CD4-positive, alpha-beta T cell (primary cell): ENCODE results near the gene PRKCB. TPM values are rescaled to one million over a fixed set of nuclear protein-coding genes. Genes with fewer than 3 reads are reported as not detected.

Experiments used
- ATAC-seq: fragments of 200-7000 bp; cut with Tn5 transposase; one replicate; pipeline ENCODE4 v1.10.0; 2022; ENCODE audit warnings: mild to moderate bottlenecking; ENCODE audit not compliant: poor library complexity
- CTCF ChIA-PET: fragments of 350-600 bp; sonication (Branson Sonifier 250); formaldehyde crosslinking; loops from one replicate; lab custom pipeline; 2021; ENCODE audit warnings: antibody characterized with exemption, inconsistent platforms; lab: Charles Lee
- POLR2A ChIA-PET: fragments of 350-600 bp; sonication (Branson Sonifier 250); formaldehyde crosslinking; loops from one replicate; lab custom pipeline; 2021; ENCODE audit warnings: antibody characterized with exemption, inconsistent platforms; lab: Charles Lee
- DNase-seq, 14 experiments: peaks; one replicate each; pipeline ENCODE4 v3.0.0-alpha.2; 2013 to 2020; ENCODE audit warnings: mixed read lengths in 2 of 14
- H3K27ac ChIP-seq, 2 donors: one replicate each; pipeline versions ENCODE4 v1.5.1 to v1.7.0; 2013; ENCODE audit warnings: low read length in 2 of 2, low read depth in 1 of 2, mild to moderate bottlenecking in 1 of 2
- H3K27me3 ChIP-seq, 2 experiments: 1 replicate in 1 of 2; 2 replicates in 1 of 2; pipeline versions ENCODE4 v1.6.1 to v1.7.0; 2013; ENCODE audit warnings: low read length in 2 of 2, control low read depth in 1 of 2, mild to moderate bottlenecking in 1 of 2, moderate library complexity in 1 of 2; ENCODE audit not compliant: insufficient read depth in 2 of 2, control insufficient read depth in 1 of 2
- H3K36me3 ChIP-seq: one replicate; pipeline ENCODE4 v1.6.1; 2013; ENCODE audit warnings: low read length, control low read depth; ENCODE audit not compliant: insufficient read depth
- H3K4me1 ChIP-seq: one replicate; pipeline ENCODE4 v1.6.1; 2013; ENCODE audit warnings: low read length, control low read depth; ENCODE audit not compliant: insufficient read depth
- H3K4me3 ChIP-seq: one replicate; pipeline ENCODE4 v1.5.1; 2013; ENCODE audit warnings: mild to moderate bottlenecking, low read length, moderate library complexity
- H3K9me3 ChIP-seq, 2 experiments: 1 replicate in 1 of 2; 2 replicates in 1 of 2; pipeline versions ENCODE4 v1.6.1 to v1.7.0; 2013; ENCODE audit warnings: low read length in 2 of 2, mild to moderate bottlenecking in 2 of 2, control low read depth in 1 of 2, moderate library complexity in 1 of 2; ENCODE audit not compliant: control insufficient read depth in 1 of 2, insufficient read depth in 1 of 2
- H3K27ac Mint-ChIP-seq: one replicate; pipeline ENCODE4 v1.8.0; 2020; ENCODE audit warnings: mixed read lengths
- H3K27me3 Mint-ChIP-seq: one replicate; pipeline ENCODE4 v1.8.0; 2021; ENCODE audit warnings: mixed read lengths
- H3K36me3 Mint-ChIP-seq: one replicate; pipeline ENCODE4 v1.8.0; 2021; ENCODE audit warnings: low read depth, mixed read lengths
- H3K4me1 Mint-ChIP-seq: one replicate; pipeline ENCODE4 v1.8.0; 2021; ENCODE audit warnings: low read depth, mixed read lengths
- H3K4me3 Mint-ChIP-seq: one replicate; pipeline ENCODE4 v1.8.0; 2020; ENCODE audit warnings: mild to moderate bottlenecking, mixed read lengths
- H3K9me3 Mint-ChIP-seq: one replicate; pipeline ENCODE4 v1.8.0; 2020; ENCODE audit warnings: mixed read lengths
- intact Hi-C, 2 experiments: fragments of 100-400 bp; cut with DNase I in 1 of 2; cut with micrococcal nuclease in 1 of 2; formaldehyde crosslinking; loops; one replicate each; pipeline versions ENCODE4 v1.15.1 to v1.9.0; 2023 to 2025; cut with DNase I, micrococcal nuclease
- total RNA-seq, 174 experiments: library from RNA in 2 of 174; stranded (reverse) in 2 of 174; gene quantifications; one replicate each; pipeline ENCODE4 v1.2.3 and lab custom pipeline; 2021 to 2026
- TF ChIP-seq, protein P1 (sequence below): fragments of 200-600 bp; IDR thresholded peaks from one replicate; pipeline ENCODE4 v1.8.0; 2022; ENCODE audit warnings: antibody characterized with exemption, mild to moderate bottlenecking

Gene PRKCB
- total RNA-seq, 2 experiments from 2014 or later, result 64.7 TPM

GRCh38 chr16:23838485-23839142, 2.8 kb downstream of the PRKCB start:
- no peaks in the 10 kb centered on the region for H3K9me3 Mint-ChIP-seq
- POLR2A ChIA-PET, result interaction anchor here (0.6 to 0.9 kb wide), 4 partner anchors 8 to 92 kb away, joined by 3 to 6 read pairs (median 4); no protein-coding TSS in a partner anchor
- DNase-seq (no peak), ATAC-seq (no peak)
- intact Hi-C loops, result loop anchor here (5.0 to 10.0 kb wide), 3 partner anchors 109 to 696 kb away; partner anchors contain the start of gene RBBP6 (in 1 of the 2)
- peaks cover 13% of the 10 kb centered on the region for H3K36me3 ChIP-seq
- H3K27ac Mint-ChIP-seq, result peak overlapping the region; percentile 81
- H3K27me3 Mint-ChIP-seq, result no peaks in the 10 kb centered on the region
- H3K4me1 ChIP-seq, result peaks cover 71% of the 10 kb centered on the region
- no peak overlapping the region for H3K4me3 ChIP-seq
- no peaks in the 10 kb centered on the region for H3K27me3 ChIP-seq
- H3K4me1 Mint-ChIP-seq, result peaks cover 72% of the 10 kb centered on the region
- peaks cover 26% of the 10 kb centered on the region for H3K36me3 Mint-ChIP-seq
- CTCF ChIA-PET, result interaction anchor here (0.9 kb wide), 1 partner anchor 172 kb away, joined by 3 read pairs; no protein-coding TSS in a partner anchor
- peak overlapping the region; percentile 14 to 16 for H3K27ac ChIP-seq
- H3K9me3 ChIP-seq, result no peaks in the 10 kb centered on the region
- TF ChIP-seq, protein P1, sequence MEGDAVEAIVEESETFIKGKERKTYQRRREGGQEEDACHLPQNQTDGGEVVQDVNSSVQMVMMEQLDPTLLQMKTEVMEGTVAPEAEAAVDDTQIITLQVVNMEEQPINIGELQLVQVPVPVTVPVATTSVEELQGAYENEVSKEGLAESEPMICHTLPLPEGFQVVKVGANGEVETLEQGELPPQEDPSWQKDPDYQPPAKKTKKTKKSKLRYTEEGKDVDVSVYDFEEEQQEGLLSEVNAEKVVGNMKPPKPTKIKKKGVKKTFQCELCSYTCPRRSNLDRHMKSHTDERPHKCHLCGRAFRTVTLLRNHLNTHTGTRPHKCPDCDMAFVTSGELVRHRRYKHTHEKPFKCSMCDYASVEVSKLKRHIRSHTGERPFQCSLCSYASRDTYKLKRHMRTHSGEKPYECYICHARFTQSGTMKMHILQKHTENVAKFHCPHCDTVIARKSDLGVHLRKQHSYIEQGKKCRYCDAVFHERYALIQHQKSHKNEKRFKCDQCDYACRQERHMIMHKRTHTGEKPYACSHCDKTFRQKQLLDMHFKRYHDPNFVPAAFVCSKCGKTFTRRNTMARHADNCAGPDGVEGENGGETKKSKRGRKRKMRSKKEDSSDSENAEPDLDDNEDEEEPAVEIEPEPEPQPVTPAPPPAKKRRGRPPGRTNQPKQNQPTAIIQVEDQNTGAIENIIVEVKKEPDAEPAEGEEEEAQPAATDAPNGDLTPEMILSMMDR, result no peak
- peak overlapping the region; percentile 98 for H3K4me3 Mint-ChIP-seq

- no peak overlapping the region for H3K4me3 ChIP-seq
- Mint-ChIP-seq H3K4me1 (peaks cover 61% of the 10 kb centered on the region), H3K27me3 (no peaks in the 10 kb centered on the region), H3K4me3 (peak overlapping the region; percentile 76), H3K27ac (peak overlapping the region; percentile 48), H3K9me3 (no peaks in the 10 kb centered on the region), H3K36me3 (peaks cover 38% of the 10 kb centered on the region)
- intact Hi-C loops, result no loop called here
- DNase-seq (peak in 1 of 14 experiments; percentile 41), ATAC-seq (no peak)
- no peaks in the 10 kb centered on the region for H3K9me3 ChIP-seq
- POLR2A ChIA-PET, result interaction anchor here (1.0 to 1.3 kb wide), 5 partner anchors 13 to 36 kb away, joined by 3 to 5 read pairs (median 4); no protein-coding TSS in a partner anchor
- H3K27ac ChIP-seq, result peak overlapping the region in 1 of 2 donors; percentile 22
- peaks cover 19% of the 10 kb centered on the region for H3K36me3 ChIP-seq
- no peaks in the 10 kb centered on the region for H3K27me3 ChIP-seq
- H3K4me1 ChIP-seq, result peaks cover 54% of the 10 kb centered on the region
- CTCF ChIA-PET, result no interaction called here
- TF ChIP-seq, protein P1, result no peak
Measured at GRCh38 chr16:23840310-23840709, 4.5 kb downstream of the PRKCB start.

GRCh38 chr16:23842137-23842600, 6.4 kb downstream of the PRKCB start:
- ChIA-PET CTCF (interaction anchor here (1.4 kb wide), 1 partner anchor 168 kb away, joined by 3 read pairs; no protein-coding TSS in a partner anchor), POLR2A (interaction anchor here (1.4 to 1.9 kb wide), 3 partner anchors 10 to 21 kb away, joined by 3 to 8 read pairs (median 7); no protein-coding TSS in a partner anchor)
- peaks cover 48% of the 10 kb centered on the region for H3K4me1 ChIP-seq
- H3K36me3 Mint-ChIP-seq, result peaks cover 44% of the 10 kb centered on the region
- no peaks in the 10 kb centered on the region for H3K9me3 Mint-ChIP-seq
- ATAC-seq, result no peak
- peak overlapping the region; percentile 34 for H3K4me3 Mint-ChIP-seq
- H3K27ac Mint-ChIP-seq, result peak overlapping the region; percentile 47
- intact Hi-C loops, result no loop called here
- H3K4me3 ChIP-seq, result no peak overlapping the region
- peaks cover 66% of the 10 kb centered on the region for H3K4me1 Mint-ChIP-seq
- no peak overlapping the region for H3K27ac ChIP-seq
- peaks cover 19% of the 10 kb centered on the region for H3K36me3 ChIP-seq
- H3K9me3 ChIP-seq, result no peaks in the 10 kb centered on the region
- no peaks in the 10 kb centered on the region for H3K27me3 ChIP-seq
- no peaks in the 10 kb centered on the region for H3K27me3 Mint-ChIP-seq
- DNase-seq, result no peak
- TF ChIP-seq, protein P1, result no peak
